Karpas-422 (cell line): ENCODE data around the gene FNDC8. TPM values are rescaled to one million over a fixed set of nuclear protein-coding genes. Genes with fewer than 3 reads are reported as not detected.

Experiments
- DNase-seq: peaks from one replicate; pipeline ENCODE4 v3.0.0-alpha.2; 2015
- H2AFZ ChIP-seq: fragments of 200-600 bp; sonication (generic); 2 replicates; pipeline ENCODE4 v1.6.1; 2014; ENCODE audit warnings: antibody characterized with exemption, low read length, mixed read lengths
- H3K27ac ChIP-seq: fragments of 200-600 bp; sonication (generic); 2 replicates; pipeline ENCODE4 v1.5.1; 2014; ENCODE audit warnings: mild to moderate bottlenecking, low read length, moderate library complexity
- H3K27me3 ChIP-seq: fragments of 200-600 bp; sonication (generic); 2 replicates; pipeline ENCODE4 v1.6.1; 2014; ENCODE audit warnings: low read length, mixed read lengths
- H3K36me3 ChIP-seq: fragments of 200-600 bp; sonication (generic); 2 replicates; pipeline ENCODE4 v1.6.1; 2014; ENCODE audit warnings: low read length, mixed read lengths; ENCODE audit not compliant: insufficient read depth
- H3K4me1 ChIP-seq: fragments of 200-600 bp; sonication (generic); 2 replicates; pipeline ENCODE4 v1.6.1; 2014; ENCODE audit warnings: mild to moderate bottlenecking, low read length, mixed read lengths
- H3K4me2 ChIP-seq: fragments of 200-600 bp; sonication (generic); 2 replicates; pipeline ENCODE4 v1.6.1; 2014; ENCODE audit warnings: low read length, low read depth, mild to moderate bottlenecking; ENCODE audit not compliant: poor library complexity, severe bottlenecking
- H3K4me3 ChIP-seq: fragments of 200-600 bp; sonication (generic); 2 replicates; pipeline ENCODE4 v1.5.1; 2014; ENCODE audit warnings: mild to moderate bottlenecking, antibody characterized with exemption, low read length, mixed read lengths
- H3K79me2 ChIP-seq: fragments of 200-600 bp; sonication (generic); 2 replicates; pipeline ENCODE4 v1.6.1; 2014; ENCODE audit warnings: mild to moderate bottlenecking, low read length, mixed read lengths
- H3K9ac ChIP-seq: fragments of 200-600 bp; sonication (generic); 2 replicates; pipeline ENCODE4 v1.6.0; 2014; ENCODE audit warnings: low read length
- H3K9me2 ChIP-seq: fragments of 200-600 bp; sonication (generic), shearing (Covaris generic); replicated peaks from 2 replicates; pipeline ENCODE4 v1.6.0; 2014; ENCODE audit warnings: mild to moderate bottlenecking, low read length, moderate library complexity; ENCODE audit not compliant: insufficient read depth
- H3K9me3 ChIP-seq: fragments of 300-700, 200-600 bp; sonication (generic); 2 replicates; pipeline ENCODE4 v1.6.1; 2014; ENCODE audit warnings: low read length, mixed read lengths
- H4K20me1 ChIP-seq: fragments of 200-600 bp; sonication (generic); 2 replicates; pipeline ENCODE4 v1.6.1; 2014; ENCODE audit warnings: mild to moderate bottlenecking, antibody characterized with exemption, low read length, low read depth; ENCODE audit not compliant: insufficient read depth
- total RNA-seq: library from RNA; depleted of rRNA; stranded (reverse); fragments of >200 nt; shearing (Covaris generic); gene quantifications from 2 replicates; pipeline ENCODE4 v1.2.3, GENCODE V29; 2014; ENCODE audit warnings: low replicate concordance

The FNDC8 gene
- total RNA-seq, 1 experiment from 2014 or later = not detected

GRCh38 chr17:35163886-35164285, 42.5 kb downstream of the FNDC8 start:
- Histone ChIP-seq H3K9ac (no peak overlapping the region), H3K79me2 (no peaks in the 10 kb centered on the region), H2AFZ (no peak overlapping the region), H4K20me1 (no peaks in the 10 kb centered on the region), H3K9me2 (no peaks in the 10 kb centered on the region), H3K27me3 (no peaks in the 10 kb centered on the region), H3K4me2 (no peak overlapping the region), H3K4me1 (no peaks in the 10 kb centered on the region), H3K4me3 (no peak overlapping the region), H3K9me3 (no peaks in the 10 kb centered on the region), H3K36me3 (no peaks in the 10 kb centered on the region), H3K27ac (no peak overlapping the region)
- no peak for DNase-seq

- H4K20me1 ChIP-seq = no peaks in the 10 kb centered on the region
These were observed 43.3 kb downstream of the FNDC8 start for GRCh38 chr17:35164716-35165115.

GRCh38 chr17:35166526-35166925, 45.1 kb downstream of the FNDC8 start:
- H3K4me3 ChIP-seq = no peak overlapping the region
- no peaks in the 10 kb centered on the region for H3K79me2 ChIP-seq
- H4K20me1 ChIP-seq = no peaks in the 10 kb centered on the region
- no peaks in the 10 kb centered on the region for H3K9me2 ChIP-seq
- H2AFZ ChIP-seq = no peak overlapping the region
- DNase-seq = no peak
- no peaks in the 10 kb centered on the region for H3K27me3 ChIP-seq
- no peak overlapping the region for H3K27ac ChIP-seq
- H3K9ac ChIP-seq = no peak overlapping the region
- no peaks in the 10 kb centered on the region for H3K4me1 ChIP-seq
- H3K9me3 ChIP-seq = no peaks in the 10 kb centered on the region
- no peak overlapping the region for H3K4me2 ChIP-seq
- H3K36me3 ChIP-seq = no peaks in the 10 kb centered on the region

More at GRCh38 chr17:35164716-35165115, 43.3 kb downstream of the FNDC8 start:
- no peaks in the 10 kb centered on the region for H3K27me3 ChIP-seq
- H3K9me3 ChIP-seq = no peaks in the 10 kb centered on the region
- H3K9ac ChIP-seq = no peak overlapping the region
- no peak overlapping the region for H3K4me3 ChIP-seq
- no peak overlapping the region for H3K27ac ChIP-seq
- H3K79me2 ChIP-seq = no peaks in the 10 kb centered on the region
- H3K36me3 ChIP-seq = no peaks in the 10 kb centered on the region
- H3K4me1 ChIP-seq = no peaks in the 10 kb centered on the region
- DNase-seq = no peak
- H2AFZ ChIP-seq = no peak overlapping the region
- no peaks in the 10 kb centered on the region for H3K9me2 ChIP-seq
- no peak overlapping the region for H3K4me2 ChIP-seq

GRCh38 chr17:35167046-35167445, 45.6 kb downstream of the FNDC8 start:
- Histone ChIP-seq H3K36me3 (no peaks in the 10 kb centered on the region), H3K27ac (no peak overlapping the region), H3K79me2 (no peaks in the 10 kb centered on the region), H3K27me3 (no peaks in the 10 kb centered on the region), H3K4me2 (no peak overlapping the region), H3K4me1 (no peaks in the 10 kb centered on the region), H3K9ac (no peak overlapping the region), H3K9me2 (no peaks in the 10 kb centered on the region), H3K4me3 (no peak overlapping the region), H4K20me1 (no peaks in the 10 kb centered on the region), H2AFZ (no peak overlapping the region), H3K9me3 (no peaks in the 10 kb centered on the region)
- DNase-seq = no peak

GRCh38 chr17:35167666-35168065, 46.3 kb downstream of the FNDC8 start:
- Histone ChIP-seq H3K27ac (no peak overlapping the region), H4K20me1 (no peaks in the 10 kb centered on the region), H3K4me1 (no peaks in the 10 kb centered on the region), H2AFZ (no peak overlapping the region), H3K79me2 (no peaks in the 10 kb centered on the region), H3K9me3 (no peaks in the 10 kb centered on the region), H3K9ac (no peak overlapping the region), H3K4me3 (no peak overlapping the region), H3K4me2 (no peak overlapping the region), H3K36me3 (no peaks in the 10 kb centered on the region), H3K9me2 (no peaks in the 10 kb centered on the region), H3K27me3 (no peaks in the 10 kb centered on the region)
- no peak for DNase-seq

GRCh38 chr17:35169835-35170363, 48.5 kb downstream of the FNDC8 start:
- Histone ChIP-seq H3K27me3 (no peaks in the 10 kb centered on the region), H3K4me1 (no peaks in the 10 kb centered on the region), H3K79me2 (no peaks in the 10 kb centered on the region), H3K27ac (no peak overlapping the region), H2AFZ (no peak overlapping the region), H3K9me2 (no peaks in the 10 kb centered on the region), H4K20me1 (no peaks in the 10 kb centered on the region), H3K4me3 (no peak overlapping the region), H3K36me3 (no peaks in the 10 kb centered on the region), H3K4me2 (no peak overlapping the region), H3K9ac (no peak overlapping the region), H3K9me3 (no peaks in the 10 kb centered on the region)
- no peak for DNase-seq

- no peak overlapping the region for H3K4me3 ChIP-seq
- H3K9ac ChIP-seq = no peak overlapping the region
- no peaks in the 10 kb centered on the region for H3K9me3 ChIP-seq
- H4K20me1 ChIP-seq = no peaks in the 10 kb centered on the region
- H3K27ac ChIP-seq = no peak overlapping the region
- H3K36me3 ChIP-seq = no peaks in the 10 kb centered on the region
- H3K79me2 ChIP-seq = no peaks in the 10 kb centered on the region
- no peak for DNase-seq
- H3K27me3 ChIP-seq = no peaks in the 10 kb centered on the region
- no peak overlapping the region for H3K4me2 ChIP-seq
- no peak overlapping the region for H2AFZ ChIP-seq
- H3K9me2 ChIP-seq = no peaks in the 10 kb centered on the region
- no peaks in the 10 kb centered on the region for H3K4me1 ChIP-seq
These were observed 49.8 kb downstream of the FNDC8 start for GRCh38 chr17:35170968-35171771.

GRCh38 chr17:35171834-35172233, 50.4 kb downstream of the FNDC8 start:
- Histone ChIP-seq H3K27ac (no peak overlapping the region), H3K4me2 (no peak overlapping the region), H3K79me2 (no peaks in the 10 kb centered on the region), H3K9me2 (no peaks in the 10 kb centered on the region), H3K36me3 (no peaks in the 10 kb centered on the region), H2AFZ (no peak overlapping the region), H4K20me1 (no peaks in the 10 kb centered on the region), H3K9me3 (no peaks in the 10 kb centered on the region), H3K4me3 (no peak overlapping the region), H3K4me1 (no peaks in the 10 kb centered on the region), H3K27me3 (no peaks in the 10 kb centered on the region), H3K9ac (no peak overlapping the region)
- DNase-seq = no peak
